22Rv1 (cell line): Measurements from ENCODE around the gene KRABD2.

Source experiments
- CTCF ChIP-seq: fragments of 450-650 bp; IDR thresholded peaks from 2 replicates; pipeline ENCODE4 v1.5.1; 2017; ENCODE audit warnings: mild to moderate bottlenecking
- ZFX ChIP-seq: fragments of 450-650 bp; IDR thresholded peaks from 2 replicates; pipeline ENCODE4 v1.6.1; 2017; ENCODE audit warnings: antibody characterized with exemption, borderline replicate concordance

- TF ChIP-seq CTCF (no peak), ZFX (no peak)
Observed at GRCh38 chr17:8421571-8421970, 45.1 kb upstream of the KRABD2 start.
